Left ventricle myocardium inferior (tissue), 1 donor: ENCODE data around the gene CACNA1I. TPM values are rescaled to one million over a fixed set of nuclear protein-coding genes. Genes with fewer than 3 reads are reported as not detected.

Source experiments
- DNase-seq: peaks from one replicate; pipeline ENCODE4 v3.0.0-alpha.2; 2020
- H3K27ac ChIP-seq: fragments of 200-600 bp; replicated peaks from 2 replicates; pipeline ENCODE4 v1.8.0; 2021
- H3K27me3 ChIP-seq: fragments of 200-600 bp; 2 replicates; pipeline ENCODE4 v1.8.0; 2021; ENCODE audit warnings: low read depth
- H3K36me3 ChIP-seq: fragments of 200-600 bp; 2 replicates; pipeline ENCODE4 v1.8.0; 2021
- H3K4me1 ChIP-seq: fragments of 200-600 bp; 2 replicates; pipeline ENCODE4 v1.8.0; 2021
- H3K4me3 ChIP-seq: fragments of 200-600 bp; 2 replicates; pipeline ENCODE4 v1.8.0; 2021; ENCODE audit warnings: mild to moderate bottlenecking, moderate library complexity
- H3K9me3 ChIP-seq: fragments of 200-600 bp; replicated peaks from 2 replicates; pipeline ENCODE4 v1.8.0; 2021
- CTCF ChIP-seq: fragments of 200-600 bp; IDR thresholded peaks from 2 replicates; pipeline ENCODE4 v1.8.0; 2021; ENCODE audit warnings: antibody characterized with exemption, mild to moderate bottlenecking, borderline replicate concordance
- intact Hi-C: fragments of 100-400 bp; cut with micrococcal nuclease; formaldehyde crosslinking; loops from one replicate; pipeline ENCODE4 v1.11.0; 2022
- total RNA-seq: library from RNA; stranded (reverse); fragmentation: NEBNext Ultra II Directional; extraction: Animal tissue kit (Norgen Biotek cat#: 25700); gene quantifications from one replicate; pipeline ENCODE4 v1.2.1, GENCODE V29; 2021
- donor health status: DM: no; HTN: yes; CAD: no; lungs with severe emphysema.

The CACNA1I gene
- total RNA-seq, 1 donor from 2014 or later = 0.05 TPM

- Histone ChIP-seq H3K27ac (no peak overlapping the region), H3K27me3 (peaks cover 97% of the 10 kb centered on the region), H3K9me3 (peaks cover 4% of the 10 kb centered on the region), H3K36me3 (no peaks in the 10 kb centered on the region), H3K4me1 (no peaks in the 10 kb centered on the region), H3K4me3 (no peak overlapping the region)
- intact Hi-C loops = no loop called here
- DNase-seq = no peak
- no peak for TF ChIP-seq CTCF
Measured at GRCh38 chr22:39646398-39647063, 76.0 kb downstream of the CACNA1I start.

DNA sequence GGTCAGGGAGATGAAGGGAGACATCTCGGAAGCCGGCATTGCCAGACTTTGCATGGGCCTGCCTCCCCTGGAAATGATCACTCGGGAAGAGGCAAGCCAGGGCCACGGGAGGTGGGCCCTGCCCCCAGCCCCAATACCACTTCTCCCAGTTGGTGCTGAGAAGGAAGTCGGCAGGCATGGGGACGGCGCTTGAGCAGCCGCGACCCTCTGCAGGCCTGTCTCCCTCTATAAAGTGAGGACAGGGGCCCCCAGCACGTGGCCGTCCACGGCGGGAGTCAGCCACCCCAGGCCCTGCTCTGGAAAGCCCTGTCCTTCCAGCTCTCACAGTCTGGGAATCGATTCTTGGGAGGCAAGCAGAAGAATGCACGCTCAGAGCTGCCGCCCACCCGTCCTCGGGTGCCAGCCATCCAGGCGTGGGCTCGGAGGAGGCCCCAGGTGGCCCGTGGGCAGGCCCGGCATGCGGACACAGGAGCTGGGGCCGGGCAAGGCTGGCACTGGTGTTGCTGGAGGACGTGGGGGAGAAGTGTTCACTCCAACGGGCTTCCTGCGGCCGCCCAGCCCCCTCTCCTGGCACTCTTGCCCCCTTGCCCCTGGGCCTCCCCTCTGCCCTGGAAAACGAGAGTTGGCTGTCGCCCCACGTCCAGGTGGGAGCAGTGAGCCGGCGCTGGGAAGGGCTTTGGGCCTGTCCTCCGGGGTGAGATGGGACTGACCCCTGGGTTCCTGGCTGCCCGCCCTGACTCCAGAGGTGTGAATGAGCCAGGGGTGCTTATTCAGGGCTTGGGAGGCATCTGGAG lies 77.5 kb downstream of the CACNA1I start:
- no peak for DNase-seq
- intact Hi-C loops = no loop called here

GRCh38 chr22:39648630-39648950 lies 78.0 kb downstream of the CACNA1I start:
- peaks cover 81% of the 10 kb centered on the region for H3K27me3 ChIP-seq
- H3K36me3 ChIP-seq = no peaks in the 10 kb centered on the region
- TF ChIP-seq CTCF = no peak
- H3K27ac ChIP-seq = no peak overlapping the region
- no peak for DNase-seq
- H3K4me3 ChIP-seq = no peak overlapping the region
- peaks cover 7% of the 10 kb centered on the region for H3K9me3 ChIP-seq
- intact Hi-C loops = no loop called here
- H3K4me1 ChIP-seq = no peaks in the 10 kb centered on the region

More for the DNA sequence above, 77.5 kb downstream of the CACNA1I start:
- TF ChIP-seq CTCF = no peak
- Histone ChIP-seq H3K36me3 (no peaks in the 10 kb centered on the region), H3K4me3 (no peak overlapping the region), H3K27me3 (peaks cover 86% of the 10 kb centered on the region), H3K4me1 (no peaks in the 10 kb centered on the region), H3K27ac (no peak overlapping the region), H3K9me3 (peaks cover 7% of the 10 kb centered on the region)

DNA sequence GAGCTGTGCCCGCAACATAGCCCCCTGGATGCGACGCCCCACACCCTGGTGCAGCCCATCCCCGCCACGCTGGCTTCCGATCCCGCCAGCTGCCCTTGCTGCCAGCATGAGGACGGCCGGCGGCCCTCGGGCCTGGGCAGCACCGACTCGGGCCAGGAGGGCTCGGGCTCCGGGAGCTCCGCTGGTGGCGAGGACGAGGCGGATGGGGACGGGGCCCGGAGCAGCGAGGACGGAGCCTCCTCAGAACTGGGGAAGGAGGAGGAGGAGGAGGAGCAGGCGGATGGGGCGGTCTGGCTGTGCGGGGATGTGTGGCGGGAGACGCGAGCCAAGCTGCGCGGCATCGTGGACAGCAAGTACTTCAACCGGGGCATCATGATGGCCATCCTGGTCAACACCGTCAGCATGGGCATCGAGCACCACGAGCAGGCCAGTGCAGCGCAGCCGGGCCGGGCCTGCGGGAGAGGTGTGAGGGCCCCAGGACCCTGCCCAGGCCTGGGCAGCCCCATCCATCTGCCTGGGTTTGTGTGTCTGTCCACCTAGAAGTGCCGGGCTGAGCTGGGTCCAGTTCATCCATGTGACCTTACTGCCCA lies 79.0 kb downstream of the CACNA1I start:
- no peak overlapping the region for H3K4me3 ChIP-seq
- no peak for TF ChIP-seq CTCF
- no peak for DNase-seq
- H3K36me3 ChIP-seq = no peaks in the 10 kb centered on the region
- intact Hi-C loops = no loop called here
- no peak overlapping the region for H3K27ac ChIP-seq
- H3K4me1 ChIP-seq = no peaks in the 10 kb centered on the region
- peaks cover 71% of the 10 kb centered on the region for H3K27me3 ChIP-seq
- peaks cover 7% of the 10 kb centered on the region for H3K9me3 ChIP-seq

DNA sequence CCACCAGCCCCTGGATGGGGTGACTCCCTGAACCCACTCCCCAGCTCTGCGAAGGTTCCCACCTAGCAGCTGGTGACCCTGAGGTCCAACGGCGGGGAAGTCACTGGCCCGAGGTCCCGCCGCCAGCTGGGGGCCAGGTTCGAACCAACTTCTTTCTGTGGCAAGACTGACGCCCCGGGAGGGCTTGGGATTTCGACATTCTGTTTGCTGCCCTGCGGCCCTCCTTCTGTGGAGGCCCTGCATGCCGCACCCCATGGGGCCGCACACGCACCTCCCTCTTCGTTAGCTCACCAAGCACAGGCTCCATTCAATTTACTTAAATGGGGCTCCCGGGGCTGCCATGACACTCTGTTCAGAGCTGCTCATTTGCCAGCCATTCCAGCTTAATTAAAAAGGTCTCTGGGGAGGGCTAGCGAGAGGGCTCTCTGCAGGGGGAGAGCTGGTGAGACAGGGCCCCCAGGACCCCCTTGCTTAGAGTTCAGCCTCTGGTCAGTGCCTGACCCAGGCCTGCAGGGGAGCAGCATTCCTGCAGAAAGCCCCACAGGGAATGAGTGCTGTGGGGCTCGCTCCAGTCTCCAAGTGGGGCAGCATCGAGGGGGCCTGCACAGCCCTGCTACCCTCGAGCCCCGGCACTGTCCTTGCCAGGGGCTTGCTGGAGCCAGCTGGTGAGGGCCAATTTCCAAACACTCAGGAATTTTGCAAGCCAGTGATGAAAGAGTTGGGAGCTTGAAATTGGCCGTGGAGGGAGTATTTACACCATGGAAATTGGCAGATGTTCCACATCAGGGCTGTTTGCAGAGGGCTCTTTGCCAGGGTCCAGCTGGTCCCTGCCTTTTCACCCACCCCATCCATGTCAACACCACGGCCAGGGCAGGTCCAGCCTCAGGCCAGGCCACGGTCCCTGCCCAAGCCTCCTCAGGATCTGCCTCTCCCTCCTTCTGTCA lies 80.8 kb downstream of the CACNA1I start:
- H3K27me3 ChIP-seq = peaks cover 70% of the 10 kb centered on the region
- H3K36me3 ChIP-seq = no peaks in the 10 kb centered on the region
- intact Hi-C loops = no loop called here
- H3K9me3 ChIP-seq = peaks cover 7% of the 10 kb centered on the region
- no peak for DNase-seq
- no peak overlapping the region for H3K27ac ChIP-seq
- H3K4me3 ChIP-seq = no peak overlapping the region
- TF ChIP-seq CTCF = no peak
- H3K4me1 ChIP-seq = no peaks in the 10 kb centered on the region
